MM.1S (cell line): ENCODE results near the gene RASGRF2.

Experiments used
- DNase-seq: peaks from one replicate; pipeline ENCODE4 v3.0.0-alpha.2; 2015
- H2AFZ ChIP-seq: fragments of 300-600 bp; sonication (generic); 2 replicates; pipeline ENCODE4 v1.6.0; 2016; ENCODE audit warnings: antibody characterized with exemption, low read length
- H3F3A ChIP-seq: fragments of 300-600 bp; sonication (generic); 2 replicates; pipeline ENCODE4 v1.6.1; 2016; ENCODE audit warnings: mild to moderate bottlenecking, antibody characterized with exemption, low read length, moderate library complexity, mixed read lengths; ENCODE audit not compliant: insufficient read depth
- H3K27ac ChIP-seq: fragments of 300-600 bp; sonication (generic); 2 replicates; pipeline ENCODE4 v1.5.1; 2016; ENCODE audit warnings: mild to moderate bottlenecking, low read length
- H3K27me3 ChIP-seq: fragments of 300-600 bp; sonication (generic); replicated peaks from 2 replicates; pipeline ENCODE4 v1.6.0; 2016; ENCODE audit warnings: low read length; ENCODE audit not compliant: insufficient read depth
- H3K36me3 ChIP-seq: fragments of 300-600 bp; sonication (generic); replicated peaks from 2 replicates; pipeline ENCODE4 v1.6.1; 2016; ENCODE audit warnings: mild to moderate bottlenecking, low read length, mixed read lengths; ENCODE audit not compliant: insufficient read depth
- H3K4me1 ChIP-seq: fragments of 300-600 bp; sonication (generic); 2 replicates; pipeline ENCODE4 v1.6.1; 2016; ENCODE audit warnings: low read length, mixed read lengths
- H3K4me2 ChIP-seq: fragments of 300-600 bp; sonication (generic); 2 replicates; pipeline ENCODE4 v1.6.0; 2016; ENCODE audit warnings: low read depth, low read length
- H3K4me3 ChIP-seq: fragments of 300-600 bp; sonication (generic); 2 replicates; pipeline ENCODE4 v1.5.1; 2016; ENCODE audit warnings: low read length, mixed read lengths
- H3K79me2 ChIP-seq: fragments of 300-600 bp; sonication (generic); 2 replicates; pipeline ENCODE4 v1.6.1; 2016; ENCODE audit warnings: mixed run types, low read length, mixed read lengths
- H3K9ac ChIP-seq: fragments of 300-600 bp; sonication (generic); 2 replicates; pipeline ENCODE4 v1.6.1; 2016; ENCODE audit warnings: low read length, mixed read lengths
- H3K9me2 ChIP-seq: fragments of 300-600 bp; sonication (generic); replicated peaks from 2 replicates; pipeline ENCODE4 v1.6.1; 2016; ENCODE audit warnings: mild to moderate bottlenecking, low read length, mixed read lengths; ENCODE audit not compliant: insufficient read depth
- H3K9me3 ChIP-seq: fragments of 300-600 bp; sonication (generic); replicated peaks from 2 replicates; pipeline ENCODE4 v1.6.1; 2016; ENCODE audit warnings: mild to moderate bottlenecking, low read length, mixed read lengths; ENCODE audit not compliant: insufficient read depth
- H4K20me1 ChIP-seq: fragments of 300-600 bp; sonication (generic); 2 replicates; pipeline ENCODE4 v1.6.1; 2016; ENCODE audit warnings: mild to moderate bottlenecking, low read length, moderate library complexity, mixed read lengths; ENCODE audit not compliant: insufficient read depth
- CTCF ChIP-seq: fragments of 300-600 bp; sonication (generic); IDR thresholded peaks from 2 replicates; pipeline ENCODE4 v1.5.1; 2016; ENCODE audit warnings: antibody characterized with exemption, low read length, mixed read lengths
- EZH2 ChIP-seq: fragments of 300-600 bp; sonication (generic); optimal IDR thresholded peaks from 2 replicates; pipeline ENCODE3; 2017; ENCODE audit warnings: low read depth, mild to moderate bottlenecking, antibody characterized with exemption, low read length, mixed read lengths
- EZH2phosphoT487 ChIP-seq: fragments of 300-600 bp; sonication (generic); IDR thresholded peaks from 2 replicates; pipeline ENCODE4 v1.6.1; 2018; ENCODE audit warnings: antibody characterized with exemption, low read length

The RASGRF2 gene

GRCh38 chr5:80926979-80927656 is 33.0 kb upstream of the RASGRF2 start:
- no peak overlapping the region for H3K9ac ChIP-seq
- no peak overlapping the region for H3K4me2 ChIP-seq
- H3K79me2 ChIP-seq, result no peaks in the 10 kb centered on the region
- H3K27me3 ChIP-seq, result no peaks in the 10 kb centered on the region
- H3F3A ChIP-seq, result no peaks in the 10 kb centered on the region
- no peak overlapping the region for H3K4me3 ChIP-seq
- no peaks in the 10 kb centered on the region for H3K4me1 ChIP-seq
- H3K36me3 ChIP-seq, result no peaks in the 10 kb centered on the region
- DNase-seq, result no peak
- no peaks in the 10 kb centered on the region for H3K9me3 ChIP-seq
- TF ChIP-seq EZH2phosphoT487, result no peak
- TF ChIP-seq EZH2, result no peak
- TF ChIP-seq CTCF, result no peak
- no peaks in the 10 kb centered on the region for H4K20me1 ChIP-seq
- no peak overlapping the region for H2AFZ ChIP-seq
- H3K9me2 ChIP-seq, result no peaks in the 10 kb centered on the region
- no peak overlapping the region for H3K27ac ChIP-seq

- H3F3A ChIP-seq, result no peaks in the 10 kb centered on the region
- H3K36me3 ChIP-seq, result no peaks in the 10 kb centered on the region
- H2AFZ ChIP-seq, result no peak overlapping the region
- no peak for TF ChIP-seq CTCF
- TF ChIP-seq EZH2, result no peak
- TF ChIP-seq EZH2phosphoT487, result no peak
- no peak overlapping the region for H3K9ac ChIP-seq
- no peak overlapping the region for H3K27ac ChIP-seq
- H3K4me1 ChIP-seq, result no peaks in the 10 kb centered on the region
- no peak for DNase-seq
- no peak overlapping the region for H3K4me3 ChIP-seq
- no peaks in the 10 kb centered on the region for H4K20me1 ChIP-seq
- no peaks in the 10 kb centered on the region for H3K27me3 ChIP-seq
- H3K4me2 ChIP-seq, result no peak overlapping the region
- no peaks in the 10 kb centered on the region for H3K9me2 ChIP-seq
- no peaks in the 10 kb centered on the region for H3K9me3 ChIP-seq
- no peaks in the 10 kb centered on the region for H3K79me2 ChIP-seq
These were observed 32.1 kb upstream of the RASGRF2 start for GRCh38 chr5:80928073-80928472.

- H3K4me3 ChIP-seq, result no peak overlapping the region
- H3K9me3 ChIP-seq, result no peaks in the 10 kb centered on the region
- no peak overlapping the region for H2AFZ ChIP-seq
- no peaks in the 10 kb centered on the region for H3K4me1 ChIP-seq
- no peaks in the 10 kb centered on the region for H3K36me3 ChIP-seq
- no peaks in the 10 kb centered on the region for H3K79me2 ChIP-seq
- no peaks in the 10 kb centered on the region for H3K9me2 ChIP-seq
- H3K27ac ChIP-seq, result no peak overlapping the region
- H3K27me3 ChIP-seq, result no peaks in the 10 kb centered on the region
- no peak overlapping the region for H3K4me2 ChIP-seq
- no peak for DNase-seq
- no peaks in the 10 kb centered on the region for H4K20me1 ChIP-seq
- no peak for TF ChIP-seq EZH2phosphoT487
- TF ChIP-seq CTCF, result no peak
- no peak for TF ChIP-seq EZH2
- H3K9ac ChIP-seq, result no peak overlapping the region
- H3F3A ChIP-seq, result no peaks in the 10 kb centered on the region
These were observed 29.2 kb upstream of the RASGRF2 start for GRCh38 chr5:80930940-80931339.
